HFF-Myc (cell line): ENCODE results near the gene TNRC6C.

Experiments used
- DNase-seq: peaks from one replicate; pipeline ENCODE4 v3.0.0-alpha.2; 2011; ENCODE audit warnings: low read depth; ENCODE audit errors: extremely low read depth
- H3K4me3 ChIP-seq: replicated peaks from 2 replicates; pipeline ENCODE4 v1.5.1; 2011; ENCODE audit warnings: low read depth, mild to moderate bottlenecking, control low read depth, low read length
- TF ChIP-seq, protein P1 (sequence below): IDR thresholded peaks from 2 replicates; pipeline ENCODE4 v1.5.1; 2012; ENCODE audit warnings: mild to moderate bottlenecking, low read depth, low read length, control low read depth; ENCODE audit errors: missing control alignments

TNRC6C gene

DNA sequence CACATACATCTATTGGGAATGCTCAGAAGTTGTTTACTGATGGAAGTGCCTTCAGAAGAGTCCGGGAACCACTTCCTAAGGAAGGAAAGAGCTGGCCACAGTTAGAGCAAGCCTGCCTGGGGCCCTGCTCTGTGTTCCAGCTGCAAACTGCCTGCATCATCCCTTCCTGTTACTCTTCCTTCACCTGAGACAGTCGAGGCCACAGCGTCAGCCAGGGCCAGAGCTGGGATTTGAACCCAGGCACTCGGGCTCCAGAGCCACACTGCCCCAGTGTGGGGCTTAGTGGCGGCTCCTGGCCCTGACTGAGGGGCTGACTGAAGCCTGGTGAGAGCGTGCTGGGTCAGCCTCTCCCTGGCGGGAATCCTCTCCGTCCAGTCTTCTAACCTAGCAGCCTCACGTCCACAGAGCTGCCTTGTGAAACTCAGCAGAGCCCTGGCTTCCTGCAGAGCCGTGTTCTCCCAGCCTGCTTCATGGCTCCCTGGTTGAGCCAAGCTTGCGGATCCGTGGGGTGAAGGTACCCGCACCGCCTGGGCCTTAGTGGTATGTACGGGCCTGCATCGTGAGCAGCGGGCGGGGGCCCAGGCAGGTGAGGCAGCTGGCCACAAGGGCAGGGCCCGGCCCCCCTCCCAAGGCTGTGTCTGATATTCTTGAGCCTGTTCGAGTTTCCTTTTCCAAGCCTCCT, 183.1 kb downstream of the TNRC6C start:
- TF ChIP-seq, protein P1, sequence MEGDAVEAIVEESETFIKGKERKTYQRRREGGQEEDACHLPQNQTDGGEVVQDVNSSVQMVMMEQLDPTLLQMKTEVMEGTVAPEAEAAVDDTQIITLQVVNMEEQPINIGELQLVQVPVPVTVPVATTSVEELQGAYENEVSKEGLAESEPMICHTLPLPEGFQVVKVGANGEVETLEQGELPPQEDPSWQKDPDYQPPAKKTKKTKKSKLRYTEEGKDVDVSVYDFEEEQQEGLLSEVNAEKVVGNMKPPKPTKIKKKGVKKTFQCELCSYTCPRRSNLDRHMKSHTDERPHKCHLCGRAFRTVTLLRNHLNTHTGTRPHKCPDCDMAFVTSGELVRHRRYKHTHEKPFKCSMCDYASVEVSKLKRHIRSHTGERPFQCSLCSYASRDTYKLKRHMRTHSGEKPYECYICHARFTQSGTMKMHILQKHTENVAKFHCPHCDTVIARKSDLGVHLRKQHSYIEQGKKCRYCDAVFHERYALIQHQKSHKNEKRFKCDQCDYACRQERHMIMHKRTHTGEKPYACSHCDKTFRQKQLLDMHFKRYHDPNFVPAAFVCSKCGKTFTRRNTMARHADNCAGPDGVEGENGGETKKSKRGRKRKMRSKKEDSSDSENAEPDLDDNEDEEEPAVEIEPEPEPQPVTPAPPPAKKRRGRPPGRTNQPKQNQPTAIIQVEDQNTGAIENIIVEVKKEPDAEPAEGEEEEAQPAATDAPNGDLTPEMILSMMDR: no peak
- no peak for DNase-seq
- H3K4me3 ChIP-seq: no peak overlapping the region

DNA sequence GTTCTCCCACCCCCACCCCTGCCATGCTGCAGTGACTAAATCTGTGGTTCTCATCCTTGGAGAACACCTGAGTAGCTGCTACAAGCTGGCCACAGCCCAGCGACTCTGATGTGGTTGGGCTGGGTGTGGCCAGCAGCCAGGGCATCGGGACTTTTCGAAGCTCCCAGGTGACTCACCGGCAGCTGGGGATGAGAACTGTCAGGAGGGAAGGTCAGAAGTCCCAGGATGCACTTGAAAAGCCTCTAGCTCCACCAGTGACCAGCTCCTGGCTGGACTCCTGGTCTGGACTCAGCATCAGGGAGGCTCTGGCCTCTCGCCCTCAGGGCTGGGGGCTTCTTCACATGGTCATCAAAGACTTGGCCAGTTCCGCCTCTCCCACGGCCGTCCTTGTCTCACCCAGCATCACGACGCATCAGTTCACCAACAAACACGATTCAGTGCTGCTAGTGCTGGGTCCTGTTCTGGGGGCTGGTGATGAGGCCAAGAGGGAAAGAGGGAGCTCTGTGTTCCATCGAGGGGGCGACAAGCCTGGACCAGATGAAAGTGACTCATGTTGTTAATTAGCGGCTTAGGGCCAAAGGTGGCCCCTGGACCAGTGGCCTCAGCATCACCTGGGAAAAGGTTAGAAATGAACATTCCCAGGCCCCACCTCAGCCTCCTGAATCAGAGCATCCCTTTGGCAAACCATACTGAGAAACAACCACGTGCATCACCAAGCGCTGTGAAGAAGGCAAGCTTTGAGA, 183.8 kb downstream of the TNRC6C start:
- H3K4me3 ChIP-seq: no peak overlapping the region
- no peak for DNase-seq
- TF ChIP-seq, protein P1: no peak

DNA sequence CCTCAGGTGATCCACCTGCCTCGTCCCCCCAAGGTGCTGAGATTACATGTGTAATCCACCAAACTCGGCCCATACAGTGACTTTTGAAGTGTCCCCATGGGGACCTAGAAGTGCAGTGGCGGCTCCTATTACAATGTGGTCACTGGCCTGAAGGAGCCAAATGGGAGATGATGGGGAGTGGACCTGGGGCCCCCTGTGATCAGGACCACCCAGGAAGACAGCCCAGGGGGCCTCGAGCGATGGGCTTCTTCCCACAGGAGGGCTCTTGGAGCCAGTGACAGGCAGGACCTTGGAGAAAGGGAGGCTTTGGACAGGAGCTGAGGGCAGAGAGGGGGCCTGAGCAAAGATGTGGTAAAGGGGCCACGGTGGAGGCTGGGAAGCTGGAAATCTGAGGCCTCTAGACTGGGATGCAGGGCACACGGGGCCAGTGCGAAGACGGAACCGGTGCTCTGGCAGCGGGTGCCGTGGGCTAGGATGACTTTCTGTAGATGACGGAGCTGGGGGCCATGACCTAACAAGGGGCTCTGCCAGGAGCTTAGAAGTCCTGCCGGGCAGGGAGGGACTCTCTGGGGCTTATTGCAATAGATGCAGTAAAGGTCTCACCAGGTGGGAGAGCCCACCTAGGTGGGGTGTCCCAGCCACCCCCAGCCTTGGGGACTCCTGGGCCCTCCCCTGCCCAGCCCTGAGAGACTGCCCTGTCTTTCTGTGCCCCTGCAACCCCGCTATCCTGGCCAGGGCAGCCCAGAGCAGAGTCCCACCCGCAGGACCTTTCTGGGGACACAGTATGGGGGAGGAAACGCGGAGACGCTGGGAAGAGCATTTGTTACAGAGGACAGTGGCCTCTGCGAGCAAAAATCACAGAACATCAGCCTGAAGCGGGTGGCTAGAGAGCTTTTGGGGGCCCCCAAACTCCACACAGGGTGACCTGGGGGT, 185.0 kb downstream of the TNRC6C start:
- TF ChIP-seq, protein P1: no peak

DNA sequence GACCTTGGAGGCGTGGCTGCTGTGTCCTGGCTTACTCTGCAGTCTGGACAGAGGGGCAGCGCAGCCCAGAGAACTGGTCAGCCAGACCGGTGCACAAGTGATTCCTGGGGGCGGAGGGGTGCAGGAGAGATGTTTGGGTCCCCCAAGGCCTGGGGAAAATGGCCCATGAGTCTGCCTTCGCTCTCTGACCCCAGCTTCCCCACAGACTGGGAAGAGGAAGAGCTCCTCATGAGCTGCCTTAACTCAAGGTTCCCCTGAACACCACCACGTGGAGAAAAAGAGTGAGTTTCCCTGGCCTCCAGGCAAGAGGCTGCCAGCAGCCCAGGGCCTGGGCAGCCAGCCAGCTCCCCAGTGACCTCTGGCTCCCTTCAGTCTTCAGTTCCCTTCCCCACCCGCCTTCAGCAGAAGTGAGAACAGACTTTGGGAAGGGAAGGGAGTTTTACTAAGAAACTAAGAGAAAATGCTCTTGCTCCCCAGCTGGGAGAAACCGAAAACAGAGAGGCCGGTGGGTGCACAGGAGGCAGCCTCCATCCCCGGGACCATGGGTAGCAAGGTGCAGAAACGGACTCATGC, 185.7 kb downstream of the TNRC6C start:
- TF ChIP-seq, protein P1: no peak
- no peak overlapping the region for H3K4me3 ChIP-seq
- peak; percentile 69 for DNase-seq

More for the DNA sequence above, 185.0 kb downstream of the TNRC6C start:
- H3K4me3 ChIP-seq: no peak overlapping the region
- DNase-seq: no peak

DNA sequence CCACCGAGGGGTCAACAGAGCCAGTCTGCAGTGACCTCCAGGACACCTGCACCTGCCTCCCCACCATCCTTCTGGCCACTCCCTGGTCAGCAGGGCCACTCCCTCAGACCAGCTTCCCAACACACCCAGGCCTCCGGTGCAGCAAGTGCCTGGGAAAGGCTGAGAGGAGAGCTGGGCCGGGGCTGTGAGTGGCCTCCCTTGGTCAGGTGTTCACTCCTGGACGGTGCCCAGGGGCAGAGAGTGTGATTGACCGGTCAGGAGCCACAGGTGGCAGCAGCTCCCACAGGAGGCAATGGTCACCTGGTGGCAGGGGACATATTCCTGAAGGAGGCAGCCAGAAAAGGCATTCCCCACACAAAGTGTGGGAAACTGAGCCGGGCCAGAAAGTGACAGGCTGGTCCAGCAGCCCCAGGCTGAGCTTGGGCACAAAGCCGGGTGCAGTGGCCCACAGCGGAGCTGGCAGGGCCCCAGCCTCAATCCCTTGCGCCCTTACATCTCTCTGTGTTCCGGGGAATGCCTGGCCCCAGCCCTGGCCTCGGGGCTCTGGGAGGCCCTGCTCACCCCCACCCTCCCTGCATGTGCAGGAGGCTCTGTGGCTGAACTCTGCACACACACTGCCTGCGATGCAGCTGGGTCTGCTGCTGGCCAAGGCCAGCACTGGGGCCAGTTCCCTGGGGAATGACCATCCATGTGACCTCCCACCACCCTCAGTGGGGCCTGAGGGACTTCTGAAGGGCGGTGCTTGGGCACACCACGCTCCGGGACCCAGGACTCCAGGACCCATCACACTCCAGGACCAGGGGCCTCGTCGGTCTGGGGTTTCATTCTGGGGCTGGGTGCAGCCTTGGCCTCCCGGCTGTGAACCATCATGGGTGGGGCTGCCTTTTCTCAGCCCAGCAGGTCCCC, 186.5 kb downstream of the TNRC6C start:
- DNase-seq: no peak
- H3K4me3 ChIP-seq: no peak overlapping the region
- TF ChIP-seq, protein P1: no peak
